H1 (cell line): ENCODE measurements around the gene USP13. TPM values are rescaled to one million over a fixed set of nuclear protein-coding genes. Genes with fewer than 3 reads are reported as not detected.

ENCODE experiments used
- ASH2L ChIP-seq: fragments of 200-600, 300-600 bp; sonication (generic); IDR thresholded peaks from one replicate; pipeline ENCODE4 v1.7.1; 2017; ENCODE audit warnings: low read length
- EGR1 ChIP-seq: IDR thresholded peaks from 2 replicates; pipeline ENCODE4 v1.6.1; 2011; ENCODE audit warnings: low read depth, low read length, borderline replicate concordance
- GABPA ChIP-seq: IDR thresholded peaks from 2 replicates; pipeline ENCODE4 v1.6.1; 2011; ENCODE audit warnings: mild to moderate bottlenecking, low read length, moderate library complexity, borderline replicate concordance; ENCODE audit not compliant: insufficient read depth
- MAFK ChIP-seq: IDR thresholded peaks from 2 replicates; pipeline ENCODE4 v1.6.1; 2012; ENCODE audit warnings: low read depth, mild to moderate bottlenecking, improper control_type of control experiment, low read length
- TEAD4 ChIP-seq: IDR thresholded peaks from 2 replicates; pipeline ENCODE4 v1.6.1; 2012; ENCODE audit warnings: low read depth, low read length, inconsistent platforms, mixed read lengths
- polyA plus RNA-seq, 7 experiments: library from polyadenylated mRNA; depleted of rRNA in 3 of 7; stranded (reverse) in 5 of 7; unstranded in 2 of 7; fragments of >200 nt in 5 of 7; fragments of 200-250 nt in 2 of 7; gene quantifications; 1 replicate in 5 of 7; 2 replicates in 1 of 7; 4 replicates in 1 of 7; pipeline versions ENCODE4 v1.2.1 to v1.2.3, GENCODE V29; 2011 to 2013; ENCODE audit warnings: missing spikeins in 2 of 7, mixed read lengths in 2 of 7
- total RNA-seq: library from RNA; stranded (reverse); fragmentation: NEBNext Ultra II Directional; extraction: Animal tissue kit (Norgen Biotek cat#: 25700); gene quantifications from 2 replicates; pipeline ENCODE4 v1.2.1, GENCODE V29; 2021
- TF ChIP-seq, protein P1 (sequence below): IDR thresholded peaks from 2 replicates; pipeline ENCODE4 v1.6.1; 2011; ENCODE audit warnings: low read length, improper control_type of control experiment
- TF ChIP-seq, protein P2 (sequence below): IDR thresholded peaks from 2 replicates; pipeline ENCODE4 v1.6.1; 2012; ENCODE audit warnings: inconsistent platforms
- TF ChIP-seq, protein P3 (sequence below): IDR thresholded peaks from 2 replicates; pipeline ENCODE4 v1.6.1; 2012; ENCODE audit warnings: low read length, inconsistent platforms

Gene USP13
- total and polyA plus RNA-seq, 2 of the 8 experiments (the other 6 are each of a cell fraction or from before 2014, with no cell fraction given) = 7.9 to 25.9 TPM

- TF ChIP-seq, protein P1, sequence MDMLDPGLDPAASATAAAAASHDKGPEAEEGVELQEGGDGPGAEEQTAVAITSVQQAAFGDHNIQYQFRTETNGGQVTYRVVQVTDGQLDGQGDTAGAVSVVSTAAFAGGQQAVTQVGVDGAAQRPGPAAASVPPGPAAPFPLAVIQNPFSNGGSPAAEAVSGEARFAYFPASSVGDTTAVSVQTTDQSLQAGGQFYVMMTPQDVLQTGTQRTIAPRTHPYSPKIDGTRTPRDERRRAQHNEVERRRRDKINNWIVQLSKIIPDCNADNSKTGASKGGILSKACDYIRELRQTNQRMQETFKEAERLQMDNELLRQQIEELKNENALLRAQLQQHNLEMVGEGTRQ = no peak
- TF ChIP-seq, protein P2, sequence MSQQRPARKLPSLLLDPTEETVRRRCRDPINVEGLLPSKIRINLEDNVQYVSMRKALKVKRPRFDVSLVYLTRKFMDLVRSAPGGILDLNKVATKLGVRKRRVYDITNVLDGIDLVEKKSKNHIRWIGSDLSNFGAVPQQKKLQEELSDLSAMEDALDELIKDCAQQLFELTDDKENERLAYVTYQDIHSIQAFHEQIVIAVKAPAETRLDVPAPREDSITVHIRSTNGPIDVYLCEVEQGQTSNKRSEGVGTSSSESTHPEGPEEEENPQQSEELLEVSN = no peak
- TF ChIP-seq MAFK = no peak
- no peak for TF ChIP-seq ASH2L
- TF ChIP-seq TEAD4 = no peak
- TF ChIP-seq, protein P3, sequence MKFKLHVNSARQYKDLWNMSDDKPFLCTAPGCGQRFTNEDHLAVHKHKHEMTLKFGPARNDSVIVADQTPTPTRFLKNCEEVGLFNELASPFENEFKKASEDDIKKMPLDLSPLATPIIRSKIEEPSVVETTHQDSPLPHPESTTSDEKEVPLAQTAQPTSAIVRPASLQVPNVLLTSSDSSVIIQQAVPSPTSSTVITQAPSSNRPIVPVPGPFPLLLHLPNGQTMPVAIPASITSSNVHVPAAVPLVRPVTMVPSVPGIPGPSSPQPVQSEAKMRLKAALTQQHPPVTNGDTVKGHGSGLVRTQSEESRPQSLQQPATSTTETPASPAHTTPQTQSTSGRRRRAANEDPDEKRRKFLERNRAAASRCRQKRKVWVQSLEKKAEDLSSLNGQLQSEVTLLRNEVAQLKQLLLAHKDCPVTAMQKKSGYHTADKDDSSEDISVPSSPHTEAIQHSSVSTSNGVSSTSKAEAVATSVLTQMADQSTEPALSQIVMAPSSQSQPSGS = no peak
- TF ChIP-seq EGR1 = no peak
- no peak for TF ChIP-seq GABPA
Measured at GRCh38 chr3:179651687-179652446, 973 bp upstream of the USP13 start (continued).
